K562 (cell line): ENCODE results near the gene PRR19. TPM values are rescaled to one million over a fixed set of nuclear protein-coding genes. Genes with fewer than 3 reads are reported as not detected.

Experiments
- ATAC-seq: fragments of 200-7000 bp; cut with Tn5 transposase; 3 replicates; pipeline ENCODE4 v1.9.1; 2020; ENCODE audit warnings: moderate library complexity
- BruUV-seq: library from RNA; stranded (reverse); fragments of 400-500 nt; replicated peaks from 2 replicates; lab custom pipeline; 2021; lab: Mats Ljungman, UMichigan
- CTCF ChIA-PET: fragments of 300-600 bp; formaldehyde crosslinking; extraction: SDS; loops from one replicate; lab custom pipeline; 2021; ENCODE audit warnings: low intra/inter-chr PET ratio; lab: Yijun Ruan, JAX
- POLR2A ChIA-PET: fragments of 300-600, 350-650 bp; sonication (Branson Sonifier 250); formaldehyde crosslinking; extraction: SDS; loops from one replicate; lab custom pipeline; 2021; ENCODE audit warnings: antibody characterized with exemption, inconsistent platforms; lab: Yijun Ruan, JAX
- DNase-seq, 4 experiments: peaks; one replicate each; pipeline versions ENCODE4 v3.0.0 to v3.0.0-alpha.2; 2011 to 2018; ENCODE audit warnings: low spot score in 3 of 4, mixed read lengths in 3 of 4; ENCODE audit errors: extremely low read depth in 1 of 4
- FAIRE-seq: peaks from 2 replicates; lab custom pipeline; 2011; peaks lifted over from hg19 to GRCh38; lab: Jason Lieb, UNC
- H2AFZ ChIP-seq: 2 replicates; pipeline ENCODE4 v1.6.0; 2011; ENCODE audit warnings: low read depth, low read length, control low read depth, inconsistent platforms
- H3K27ac ChIP-seq: fragments of 200-600 bp; 3 replicates; pipeline ENCODE4 v1.8.0; 2011; ENCODE audit warnings: low read depth, mild to moderate bottlenecking, control low read depth, inconsistent platforms, low read length, moderate library complexity, mixed read lengths; ENCODE audit errors: extremely low read depth
- H3K27me3 ChIP-seq, 2 experiments: fragments of 300-600 bp in 1 of 2; 2 replicates in 1 of 2; 3 replicates in 1 of 2; pipeline versions ENCODE4 v1.6.0 to v1.8.0; 2011; ENCODE audit warnings: inconsistent platforms in 2 of 2, low read length in 2 of 2, mild to moderate bottlenecking in 1 of 2, mixed read lengths in 1 of 2, moderate library complexity in 1 of 2; ENCODE audit not compliant: control insufficient read depth in 2 of 2, insufficient read depth in 2 of 2
- H3K36me3 ChIP-seq: fragments of 300-600 bp; 3 replicates; pipeline ENCODE4 v1.8.0; 2011; ENCODE audit warnings: mild to moderate bottlenecking, low read length, inconsistent platforms; ENCODE audit not compliant: control insufficient read depth, insufficient read depth
- H3K4me1 ChIP-seq, 2 experiments: fragments of 200-600 bp in 1 of 2; replicated peaks in 1 of 2; 2 replicates in 1 of 2; 3 replicates in 1 of 2; pipeline versions ENCODE4 v1.5.1 to v1.8.0; 2011; ENCODE audit warnings: inconsistent platforms in 2 of 2, low read length in 2 of 2, mild to moderate bottlenecking in 1 of 2, mixed read lengths in 1 of 2, moderate library complexity in 1 of 2; ENCODE audit not compliant: control insufficient read depth in 2 of 2, insufficient read depth in 2 of 2
- H3K4me2 ChIP-seq: 2 replicates; pipeline ENCODE4 v1.6.1; 2011; ENCODE audit warnings: low read length, control low read depth, inconsistent platforms, mixed read lengths; ENCODE audit not compliant: insufficient read depth
- H3K4me3 ChIP-seq: fragments of 200-600 bp; sonication (generic), shearing (Covaris generic); 2 replicates; pipeline ENCODE4 v1.5.1; 2016; ENCODE audit warnings: control low read depth, inconsistent platforms
- H3K79me2 ChIP-seq: fragments of 200-600 bp; 3 replicates; pipeline ENCODE4 v1.8.0; 2011; ENCODE audit warnings: low read length, inconsistent platforms; ENCODE audit not compliant: control insufficient read depth, insufficient read depth
- H3K9ac ChIP-seq, 2 experiments: 2 replicates each; pipeline versions ENCODE4 v1.6.0 to v1.6.1; 2011; ENCODE audit warnings: low read depth in 2 of 2, low read length in 2 of 2, control low read depth in 1 of 2, inconsistent platforms in 1 of 2, mild to moderate bottlenecking in 1 of 2, mixed read lengths in 1 of 2; ENCODE audit not compliant: insufficient read depth in 1 of 2
- H3K9me1 ChIP-seq: one replicate; pipeline ENCODE4 v1.6.0; 2011; ENCODE audit warnings: inconsistent platforms, mild to moderate bottlenecking, low read length, moderate library complexity; ENCODE audit not compliant: control insufficient read depth, insufficient read depth
- H3K9me3 ChIP-seq: replicated peaks from 2 replicates; pipeline ENCODE4 v1.5.1; 2011; ENCODE audit warnings: low read depth, low read length, inconsistent platforms; ENCODE audit not compliant: control insufficient read depth, insufficient read depth
- H4K20me1 ChIP-seq: replicated peaks from 2 replicates; pipeline ENCODE4 v1.6.1; 2011; ENCODE audit warnings: low read length, inconsistent platforms, mixed read lengths; ENCODE audit not compliant: control insufficient read depth, insufficient read depth
- CTCF ChIP-seq, 3 experiments: IDR thresholded peaks in 2 of 3; conservative IDR thresholded peaks in 1 of 3; 2 replicates each; pipeline ENCODE4 v1.5.1; 2011 to 2012; ENCODE audit warnings: low read length in 3 of 3, mild to moderate bottlenecking in 3 of 3, control low read depth in 2 of 3, improper control_type of control experiment in 1 of 3, inconsistent platforms in 1 of 3, low read depth in 1 of 3, mixed read lengths in 1 of 3, moderate library complexity in 1 of 3; ENCODE audit not compliant: insufficient read depth in 2 of 3
- EP300 ChIP-seq: IDR thresholded peaks from 2 replicates; pipeline ENCODE4 v1.6.1; 2012; ENCODE audit warnings: low read length, improper control_type of control experiment
- HMBOX1 ChIP-seq: sonication (generic); IDR thresholded peaks from 2 replicates; pipeline ENCODE4 v1.6.1; 2016
- KAT8 ChIP-seq: fragments of 450-650 bp; IDR thresholded peaks from 2 replicates; pipeline ENCODE4 v1.6.1; 2016; ENCODE audit warnings: low read depth, mild to moderate bottlenecking
- KLF10 ChIP-seq: fragments of 250-450 bp; sonication (Bioruptor Pico); IDR thresholded peaks from 2 replicates; pipeline ENCODE4 v1.6.1; 2021; ENCODE audit warnings: matching md5 sums
- MCM2 ChIP-seq: fragments of 450-650 bp; IDR thresholded peaks from 2 replicates; pipeline ENCODE4 v1.6.1; 2017; ENCODE audit warnings: low read depth, mild to moderate bottlenecking
- POLR2G ChIP-seq: fragments of 200-400 bp; formaldehyde crosslinking; IDR thresholded peaks from 2 replicates; pipeline ENCODE4 v1.6.1; 2017; ENCODE audit warnings: low read depth, mild to moderate bottlenecking, antibody characterized with exemption, low read length, moderate library complexity
- SMARCC2 ChIP-seq: fragments of 450-650 bp; IDR thresholded peaks from 2 replicates; pipeline ENCODE4 v1.6.1; 2017; ENCODE audit warnings: antibody characterized with exemption, moderate library complexity, mild to moderate bottlenecking, low read depth
- TAF15 ChIP-seq: fragments of 200-400 bp; formaldehyde crosslinking; IDR thresholded peaks from 2 replicates; pipeline ENCODE4 v1.6.1; 2017; ENCODE audit warnings: mild to moderate bottlenecking, low read depth, low read length, moderate library complexity
- TCFL5 ChIP-seq: fragments of 250-450 bp; sonication (Bioruptor Pico); conservative IDR thresholded peaks from 2 replicates; pipeline ENCODE4 v1.6.1; 2021; ENCODE audit warnings: mild to moderate bottlenecking, moderate library complexity, matching md5 sums
- TEAD2 ChIP-seq: fragments of 450-650 bp; IDR thresholded peaks from 2 replicates; pipeline ENCODE4 v1.6.1; 2016; ENCODE audit warnings: missing genetic modification characterization, control low read depth, missing compliant biosample characterization
- ZNF133 ChIP-seq: fragments of 250-450 bp; sonication (Bioruptor Pico); IDR thresholded peaks from 2 replicates; pipeline ENCODE4 v1.4.0; 2020; ENCODE audit warnings: mild to moderate bottlenecking
- ZNF143 ChIP-seq: sonication (generic); formaldehyde crosslinking; IDR thresholded peaks from 2 replicates; pipeline ENCODE4 v1.9.0; 2022; ENCODE audit warnings: mild to moderate bottlenecking, missing genetic modification reagents
- WGBS: fragments of 100-300 bp; shearing (Covaris generic); methylation state at CpG from one replicate; pipeline ENCODE4 v1.1.6; 2016; ENCODE audit warnings: low coverage, mixed read lengths; ENCODE audit not compliant: insufficient coverage; ENCODE audit errors: missing lambda C conversion rate; 5-methylcytosine and 5-hydroxymethylcytosine counted together
- in situ Hi-C: fragments of 300-500 bp; cut with MboI; formaldehyde crosslinking; loops from 4 replicates; pipeline ENCODE4 v1.15.0; 2018; ENCODE audit warnings: inconsistent platforms, mixed read lengths
- intact Hi-C: fragments of 100-400 bp; cut with micrococcal nuclease; formaldehyde crosslinking; loops from 2 replicates; pipeline ENCODE4 v1.14.2; 2022
- polyA plus RNA-seq, 8 experiments: library from polyadenylated mRNA; depleted of rRNA in 4 of 8; stranded (reverse) in 5 of 8; unstranded in 3 of 8; fragments of >200 nt; fragmentation: Nextera tagmentation in 2 of 8; fragmentation: Illumina TruSeq in 1 of 8; extraction: Ambion mirVana in 2 of 8; extraction: Trizol in 1 of 8; gene quantifications; 2 replicates each; pipeline versions ENCODE4 v1.2.1 to v1.2.3, GENCODE V29; 2011 to 2014; ENCODE audit warnings: inconsistent platforms in 1 of 8, missing spikeins in 1 of 8
- total RNA-seq, 7 experiments: library from RNA; depleted of rRNA in 6 of 7; stranded (reverse); fragments of >200 nt in 6 of 7; fragmentation: Illumina TruSeq in 2 of 7; extraction: Trizol in 2 of 7; gene quantifications; 2 replicates each; pipeline versions ENCODE4 v1.2.1 to v1.2.3, GENCODE V29; 2011 to 2021; ENCODE audit warnings: low replicate concordance in 1 of 7

Gene PRR19
- total and polyA plus RNA-seq, 9 of the 15 experiments (the other 6 are each of a cell fraction or from before 2014, with no cell fraction given): 0.10 to 1.6 (median 0.54) TPM

- TF ChIP-seq EP300: no peak
- no peak for TF ChIP-seq ZNF143
- TF ChIP-seq KAT8: no peak
- 0 out of 6 replicates have a peak, but pooled peaks of 1 of the 3 experiments have one; percentile 2 for TF ChIP-seq CTCF (IDR thresholded peaks at IDR 0.05 in 2 of 3, conservative IDR thresholded peaks at IDR 0.05 in 1 of 3; ENCODE audit: insufficient read depth in 2 of 3, low read depth in 1 of 3, low read length in 3 of 3)
- no peak for TF ChIP-seq KLF10
- no peak for TF ChIP-seq SMARCC2
- 0 out of 2 replicates have a peak, but pooled peaks have one; percentile 18 for TF ChIP-seq POLR2G
- no peak for TF ChIP-seq MCM2
Measured at GRCh38 chr19:42287017-42287826, 14.7 kb upstream of the PRR19 start (continued).

- in situ Hi-C loops (no loop called here), intact Hi-C loops (no loop called here)
- BruUV-seq: no TSS peak
- no peak for ATAC-seq
- H4K20me1 ChIP-seq: 0 out of 2 replicates have a peak, but pooled peaks cover 8% of the 10 kb centered on the region
- FAIRE-seq: no peak
- no peak overlapping the region for H3K9ac ChIP-seq
- H3K36me3 ChIP-seq: peaks cover 62% of the 10 kb centered on the region; the same call in 2 of the 3 replicates
- WGBS: 91% methylated on average over 5 of the region's 10 CpGs
- no peaks in the 10 kb centered on the region; a peak in 1 of 5 replicates for H3K27me3 ChIP-seq
- CTCF ChIA-PET: interaction anchor here (0.6 kb wide), 1 partner anchor 9 kb away, joined by 3 read pairs; no protein-coding TSS in a partner anchor
- H3K9me1 ChIP-seq: no peaks in the 10 kb centered on the region
- peaks cover 23 to 82% of the 10 kb centered on the region in 2 experiments for H3K4me1 ChIP-seq
- no peak overlapping the region for H3K4me2 ChIP-seq
- H3K79me2 ChIP-seq: peaks cover 33% of the 10 kb centered on the region
- no peak for TF ChIP-seq ZNF133 (CRISPR knock-in tag)
- TF ChIP-seq HMBOX1: no peak
- no peak for TF ChIP-seq TCFL5 (CRISPR knock-in tag)
- no peak for TF ChIP-seq TEAD2 (tag)
- TF ChIP-seq TAF15: no peak
- DNase-seq: no peak
- no peaks in the 10 kb centered on the region for H3K9me3 ChIP-seq
- H3K4me3 ChIP-seq: no peak overlapping the region
- H2AFZ ChIP-seq: no peak overlapping the region
- POLR2A ChIA-PET: interaction anchor here (0.6 to 1.2 kb wide), 4 partner anchors 9 to 99 kb away, joined by 3 to 4 read pairs (median 3); partner anchors contain the start of genes PAFAH1B3 and PRR19
- H3K27ac ChIP-seq: no peak overlapping the region
Measured at GRCh38 chr19:42287827-42288107, 14.2 kb upstream of the PRR19 start.
